ENCODE results near the gene CHMP6.

DNA sequence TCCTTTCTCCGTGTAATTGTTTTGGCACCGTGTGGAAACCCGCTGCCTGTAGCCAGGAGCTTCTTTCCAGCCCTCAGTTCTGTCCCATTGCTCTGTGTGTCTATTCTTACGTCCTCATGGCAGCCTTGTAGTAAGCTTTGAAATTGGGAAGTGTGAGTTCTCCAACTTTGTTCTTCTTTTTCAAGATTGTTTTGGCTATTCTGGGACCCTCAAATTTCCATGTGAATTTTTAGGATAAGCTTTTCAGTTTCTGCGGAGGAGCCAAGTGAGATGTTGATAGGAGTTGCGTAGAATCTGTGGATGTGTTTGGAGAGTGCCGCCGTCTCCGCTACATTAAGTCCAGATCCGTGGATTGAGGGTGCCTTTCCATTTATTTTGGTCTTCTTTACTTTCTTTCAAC lies 15.2 kb downstream of the CHMP6 start:
- TF ChIP-seq, protein P1, sequence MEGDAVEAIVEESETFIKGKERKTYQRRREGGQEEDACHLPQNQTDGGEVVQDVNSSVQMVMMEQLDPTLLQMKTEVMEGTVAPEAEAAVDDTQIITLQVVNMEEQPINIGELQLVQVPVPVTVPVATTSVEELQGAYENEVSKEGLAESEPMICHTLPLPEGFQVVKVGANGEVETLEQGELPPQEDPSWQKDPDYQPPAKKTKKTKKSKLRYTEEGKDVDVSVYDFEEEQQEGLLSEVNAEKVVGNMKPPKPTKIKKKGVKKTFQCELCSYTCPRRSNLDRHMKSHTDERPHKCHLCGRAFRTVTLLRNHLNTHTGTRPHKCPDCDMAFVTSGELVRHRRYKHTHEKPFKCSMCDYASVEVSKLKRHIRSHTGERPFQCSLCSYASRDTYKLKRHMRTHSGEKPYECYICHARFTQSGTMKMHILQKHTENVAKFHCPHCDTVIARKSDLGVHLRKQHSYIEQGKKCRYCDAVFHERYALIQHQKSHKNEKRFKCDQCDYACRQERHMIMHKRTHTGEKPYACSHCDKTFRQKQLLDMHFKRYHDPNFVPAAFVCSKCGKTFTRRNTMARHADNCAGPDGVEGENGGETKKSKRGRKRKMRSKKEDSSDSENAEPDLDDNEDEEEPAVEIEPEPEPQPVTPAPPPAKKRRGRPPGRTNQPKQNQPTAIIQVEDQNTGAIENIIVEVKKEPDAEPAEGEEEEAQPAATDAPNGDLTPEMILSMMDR (IDR thresholded peaks at IDR 0.05), result no peak
- TF ChIP-seq ZFX (IDR thresholded peaks at IDR 0.05; ENCODE audit: borderline replicate concordance), result no peak

Measured in 22Rv1 (cell line).